LNCAP (cell line): ENCODE measurements around the gene PPP1R15B.

Experiments
- TF ChIP-seq, protein P1 (sequence below): fragments of 450-650 bp; IDR thresholded peaks from 2 replicates; pipeline ENCODE4 v1.5.1; 2017; ENCODE audit warnings: mild to moderate bottlenecking

Gene PPP1R15B

DNA sequence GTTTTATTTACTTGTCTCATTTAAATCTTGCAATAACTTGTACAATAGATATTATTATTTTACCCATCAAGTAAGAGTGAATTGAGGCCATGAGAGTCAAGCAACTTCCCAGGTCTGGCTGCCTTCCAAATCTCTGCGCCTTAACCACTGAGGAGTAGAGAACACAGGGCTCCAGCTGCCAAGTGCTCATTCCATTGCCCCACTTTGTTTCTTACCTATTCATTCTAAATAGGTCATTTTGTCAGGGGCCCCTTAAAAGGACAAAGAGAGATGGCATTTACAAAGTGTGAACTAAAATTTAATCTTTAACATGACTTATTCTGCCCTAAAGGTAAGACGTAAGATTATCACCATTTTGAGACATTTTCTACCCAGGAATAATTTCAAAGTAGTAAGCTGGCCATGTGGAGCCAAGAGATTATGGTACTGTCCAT is 3.5 kb downstream of the PPP1R15B start:
- TF ChIP-seq, protein P1, sequence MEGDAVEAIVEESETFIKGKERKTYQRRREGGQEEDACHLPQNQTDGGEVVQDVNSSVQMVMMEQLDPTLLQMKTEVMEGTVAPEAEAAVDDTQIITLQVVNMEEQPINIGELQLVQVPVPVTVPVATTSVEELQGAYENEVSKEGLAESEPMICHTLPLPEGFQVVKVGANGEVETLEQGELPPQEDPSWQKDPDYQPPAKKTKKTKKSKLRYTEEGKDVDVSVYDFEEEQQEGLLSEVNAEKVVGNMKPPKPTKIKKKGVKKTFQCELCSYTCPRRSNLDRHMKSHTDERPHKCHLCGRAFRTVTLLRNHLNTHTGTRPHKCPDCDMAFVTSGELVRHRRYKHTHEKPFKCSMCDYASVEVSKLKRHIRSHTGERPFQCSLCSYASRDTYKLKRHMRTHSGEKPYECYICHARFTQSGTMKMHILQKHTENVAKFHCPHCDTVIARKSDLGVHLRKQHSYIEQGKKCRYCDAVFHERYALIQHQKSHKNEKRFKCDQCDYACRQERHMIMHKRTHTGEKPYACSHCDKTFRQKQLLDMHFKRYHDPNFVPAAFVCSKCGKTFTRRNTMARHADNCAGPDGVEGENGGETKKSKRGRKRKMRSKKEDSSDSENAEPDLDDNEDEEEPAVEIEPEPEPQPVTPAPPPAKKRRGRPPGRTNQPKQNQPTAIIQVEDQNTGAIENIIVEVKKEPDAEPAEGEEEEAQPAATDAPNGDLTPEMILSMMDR: no peak

DNA sequence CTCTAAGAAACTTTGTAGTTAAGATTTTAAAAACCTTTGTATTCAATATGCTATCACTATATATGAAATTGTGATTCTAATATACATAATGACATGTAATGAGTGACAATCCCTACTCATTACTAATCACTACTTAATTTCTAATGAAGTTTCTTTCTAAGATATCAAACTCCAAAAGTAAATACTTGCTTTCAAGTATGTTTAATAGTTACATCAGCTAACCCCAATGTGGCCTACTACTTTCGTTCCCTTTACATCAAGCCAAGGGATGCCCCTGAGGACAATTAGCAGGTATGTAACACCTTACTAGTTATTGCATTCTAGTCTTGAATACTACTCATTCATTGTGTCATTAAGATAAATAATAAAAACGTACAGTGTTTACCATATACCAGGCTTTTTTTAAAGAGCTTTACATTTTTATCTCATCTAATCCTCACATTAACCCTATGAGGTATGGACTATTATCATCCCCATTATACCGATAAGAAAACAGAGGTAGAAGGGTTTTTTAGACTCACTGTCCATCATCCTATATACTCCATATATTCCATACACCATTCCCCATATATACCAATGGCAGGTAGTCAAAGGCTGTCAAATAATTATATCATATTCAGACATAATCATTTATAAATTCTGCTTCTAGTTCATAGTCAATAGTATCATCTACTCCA is 4.2 kb downstream of the PPP1R15B start:
- TF ChIP-seq, protein P1: no peak

DNA sequence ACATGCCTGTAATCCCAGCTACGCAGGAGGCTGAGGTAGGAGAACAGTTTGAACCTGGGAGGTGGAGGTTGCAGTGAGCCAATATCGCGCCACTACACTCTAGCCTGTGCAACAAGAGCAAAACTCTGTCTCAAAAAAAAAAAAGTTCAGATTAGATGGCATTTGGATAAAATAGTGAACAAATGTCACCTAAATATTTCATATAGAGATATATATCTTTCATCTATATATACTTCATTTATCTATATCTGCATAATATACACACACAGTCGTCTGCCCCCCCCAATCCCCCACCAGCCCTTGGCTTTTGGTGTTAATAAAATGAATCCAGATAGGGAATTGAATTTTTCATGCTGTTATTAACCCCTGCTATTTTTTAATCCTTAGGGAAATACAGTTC is 5.0 kb downstream of the PPP1R15B start:
- TF ChIP-seq, protein P1: no peak

DNA sequence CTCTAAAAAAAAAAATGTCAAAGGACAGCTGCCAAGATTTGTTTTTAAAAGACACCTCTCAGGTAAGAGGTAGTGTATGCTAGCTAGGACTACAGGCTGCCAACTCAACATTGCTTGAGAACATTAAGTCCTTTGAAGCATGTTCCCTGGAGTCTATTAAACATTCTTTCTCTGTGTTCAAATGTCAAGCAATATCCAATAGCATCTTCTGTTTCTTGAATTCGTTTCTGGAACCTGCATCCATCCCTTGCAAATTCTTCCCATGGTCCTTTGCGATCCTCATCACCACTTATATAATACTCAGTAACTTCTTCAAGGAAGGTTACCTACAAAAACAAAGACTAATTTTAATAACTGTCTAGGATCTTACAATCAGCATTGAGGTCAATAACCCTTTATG is 5.6 kb downstream of the PPP1R15B start:
- TF ChIP-seq, protein P1: no peak

DNA sequence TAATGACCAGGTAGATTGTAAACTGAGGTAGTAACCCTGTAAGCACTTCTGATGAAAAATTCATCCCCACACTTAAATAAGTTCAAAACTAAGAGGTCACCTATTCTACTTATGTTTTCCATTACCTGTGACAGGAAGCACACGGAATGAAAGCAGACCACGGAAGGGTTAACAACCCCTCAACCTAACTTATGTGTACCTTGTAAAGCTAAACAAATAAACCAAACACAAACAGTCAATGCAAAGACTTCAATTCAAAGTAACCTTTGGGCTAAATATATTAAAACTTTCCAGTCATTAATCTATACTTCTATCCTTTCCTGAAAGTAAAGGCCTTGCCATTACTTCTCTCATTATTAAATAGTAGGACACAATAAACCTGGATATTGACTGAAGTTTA is 7.0 kb downstream of the PPP1R15B start:
- TF ChIP-seq, protein P1: no peak

DNA sequence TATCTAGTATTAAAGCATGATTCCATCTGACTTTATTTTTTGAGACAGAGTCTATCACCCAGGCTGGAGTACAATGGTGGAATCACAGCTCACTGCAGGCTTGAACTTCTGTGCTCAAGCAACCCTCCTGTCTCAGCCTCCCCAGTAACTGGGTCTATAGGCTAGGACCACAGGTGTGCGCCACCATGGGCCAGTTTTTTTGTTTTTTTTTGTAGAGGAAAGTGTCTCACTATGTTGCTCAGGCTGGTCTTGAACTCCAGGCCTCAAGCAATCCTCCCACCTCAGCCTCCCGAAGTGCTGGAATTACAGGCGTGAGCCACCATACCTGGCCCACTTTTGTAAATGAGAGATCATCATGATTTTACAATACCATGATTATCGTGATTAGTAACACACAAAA is 9.2 kb downstream of the PPP1R15B start:
- TF ChIP-seq, protein P1: no peak

DNA sequence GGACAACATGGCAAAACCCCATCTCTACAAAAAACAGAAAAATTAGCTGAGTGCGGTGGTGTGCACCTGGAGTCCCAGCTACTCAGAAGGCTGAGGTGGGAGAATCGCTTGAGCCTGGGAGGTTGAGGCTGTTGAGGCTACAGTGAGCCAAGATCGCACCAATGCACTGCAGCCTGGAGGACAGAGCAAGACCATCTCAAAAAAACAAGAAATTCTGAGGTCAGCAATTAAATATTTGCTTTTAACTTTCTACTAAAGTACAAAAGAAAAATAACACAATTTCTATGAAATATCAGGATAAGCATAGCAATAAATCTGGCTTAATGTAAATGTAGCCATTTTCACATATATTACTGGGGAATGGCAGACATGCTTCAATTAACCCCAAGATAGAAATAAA is 9.9 kb downstream of the PPP1R15B start:
- TF ChIP-seq, protein P1: no peak
